GM12891 (cell line): ENCODE results near the gene TM4SF1.

Experiments used
- POLR2A ChIP-seq: IDR thresholded peaks from 2 replicates; pipeline ENCODE4 v1.6.1; 2011; ENCODE audit warnings: low read depth, low read length, control low read depth
- POLR2AphosphoS5 ChIP-seq: IDR thresholded peaks from 2 replicates; pipeline ENCODE4 v1.6.1; 2011; ENCODE audit warnings: low read depth, low read length, control low read depth
- POU2F2 ChIP-seq: IDR thresholded peaks from 2 replicates; pipeline ENCODE4 v1.6.1; 2011; ENCODE audit warnings: low read depth, mild to moderate bottlenecking, control low read depth, low read length, moderate library complexity
- TAF1 ChIP-seq: IDR thresholded peaks from 2 replicates; pipeline ENCODE4 v1.6.1; 2011; ENCODE audit warnings: low read depth, low read length, control low read depth

DNA sequence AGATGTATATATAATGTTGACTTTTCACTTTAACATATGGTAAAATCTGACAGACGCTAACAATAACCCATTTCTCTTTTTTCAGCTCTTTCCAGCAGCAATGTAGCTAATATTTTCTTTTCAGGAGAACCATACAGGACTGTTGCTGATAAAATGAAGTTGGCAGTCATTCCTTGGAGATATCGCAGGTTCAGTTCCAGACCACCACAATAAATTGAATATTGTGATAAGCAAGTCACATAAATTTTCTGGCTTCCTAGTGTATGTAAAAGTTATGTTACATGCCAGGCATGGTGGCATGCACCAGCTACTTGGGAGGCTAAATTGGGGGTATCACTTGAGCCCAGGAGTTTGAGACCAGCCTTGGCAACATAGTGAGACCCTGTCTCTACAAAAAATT lies 31.9 kb upstream of the TM4SF1 start:
- no peak for TF ChIP-seq POLR2A
- no peak for TF ChIP-seq POLR2AphosphoS5
- no peak for TF ChIP-seq POU2F2
- TF ChIP-seq TAF1: no peak
